ENCODE data around the gene SCUBE2. TPM values are rescaled to one million over a fixed set of nuclear protein-coding genes. Genes with fewer than 3 reads are reported as not detected.
"Not testable (repeated sequence)": the region's sequence is repeated elsewhere in the genome, so short reads cannot be mapped to it uniquely, and the experiment has no call there.

SCUBE2 gene
- total RNA-seq, 3 donors from 2014 or later: 0.20 to 0.41 (median 0.26) TPM

GRCh38 chr11:9004183-9004926 is 87.0 kb downstream of the SCUBE2 start:
- Mint-ChIP-seq H3K9me3 (no peaks in the 10 kb centered on the region), H3K36me3 (ENCODE audit: insufficient read depth) (no peaks in the 10 kb centered on the region), H3K4me3 (peak overlapping the region; percentile 47), H3K27me3 (ENCODE audit: low read depth) (peaks cover 38% of the 10 kb centered on the region), H3K4me1 (ENCODE audit: low read depth) (peaks cover 31% of the 10 kb centered on the region)
- ATAC-seq: peak in 1 of 2 donors; percentile 1
- DNase-seq: peak; percentile 25

GRCh38 chr11:9003573-9004182 is 87.7 kb downstream of the SCUBE2 start, which contains the start of gene NRIP3:
Gene NRIP3, minus strand, starts transcription at chr11:9004001. Its CDS starts 66 bp downstream, at chr11:9003935.
- Mint-ChIP-seq H3K27me3 (ENCODE audit: low read depth) (peaks cover 43% of the 10 kb centered on the region), H3K4me3 (peak within 1 kb of the TSS; percentile 78), H3K36me3 (ENCODE audit: insufficient read depth) (no peaks in the 10 kb centered on the region), H3K4me1 (ENCODE audit: low read depth) (peaks cover 31% of the 10 kb centered on the region), H3K9me3 (no peaks in the 10 kb centered on the region)
- DNase-seq: peak; percentile 75
- peak; percentile 62 to 66 for ATAC-seq

- Mint-ChIP-seq H3K27me3 (ENCODE audit: low read depth) (peaks cover 44% of the 10 kb centered on the region), H3K9me3 (no peaks in the 10 kb centered on the region), H3K4me3 (peak overlapping the region; percentile 78), H3K4me1 (ENCODE audit: low read depth) (peaks cover 31% of the 10 kb centered on the region), H3K36me3 (ENCODE audit: insufficient read depth) (no peaks in the 10 kb centered on the region)
- no peak for DNase-seq
- ATAC-seq: no peak
Observed at GRCh38 chr11:9002920-9003572, 88.4 kb downstream of the SCUBE2 start.

GRCh38 chr11:9001736-9002135 is 89.7 kb downstream of the SCUBE2 start:
- peaks cover 31% of the 10 kb centered on the region for H3K4me1 Mint-ChIP-seq (ENCODE audit: low read depth)
- no peak overlapping the region for H3K4me3 Mint-ChIP-seq
- peaks cover 46% of the 10 kb centered on the region for H3K27me3 Mint-ChIP-seq (ENCODE audit: low read depth)

GRCh38 chr11:8998017-8998416 is 93.4 kb downstream of the SCUBE2 start:
- no peak for ATAC-seq
- H3K4me3 Mint-ChIP-seq: no peak overlapping the region
- peaks cover 36% of the 10 kb centered on the region for H3K27me3 Mint-ChIP-seq (ENCODE audit: low read depth)
- no peaks in the 10 kb centered on the region for H3K36me3 Mint-ChIP-seq (ENCODE audit: insufficient read depth)
- peaks cover 19% of the 10 kb centered on the region for H3K4me1 Mint-ChIP-seq (ENCODE audit: low read depth)
- H3K9me3 Mint-ChIP-seq: no peaks in the 10 kb centered on the region
- DNase-seq: no peak

More at GRCh38 chr11:9001736-9002135, 89.7 kb downstream of the SCUBE2 start:
- peak; percentile 15 for DNase-seq
- no peaks in the 10 kb centered on the region for H3K36me3 Mint-ChIP-seq (ENCODE audit: insufficient read depth)
- no peaks in the 10 kb centered on the region for H3K9me3 Mint-ChIP-seq
- ATAC-seq: peak; percentile 91

GRCh38 chr11:8997451-8997850 is 93.9 kb downstream of the SCUBE2 start:
- no peak for DNase-seq
- Mint-ChIP-seq H3K27me3 (ENCODE audit: low read depth) (peaks cover 32% of the 10 kb centered on the region), H3K4me3 (no peak overlapping the region), H3K9me3 (no peaks in the 10 kb centered on the region), H3K4me1 (ENCODE audit: low read depth) (peaks cover 14% of the 10 kb centered on the region), H3K36me3 (ENCODE audit: insufficient read depth) (no peaks in the 10 kb centered on the region)
- ATAC-seq: no peak

GRCh38 chr11:8989453-8989852 is 101.9 kb downstream of the SCUBE2 start:
- Mint-ChIP-seq H3K4me3 (no peak overlapping the region), H3K27me3 (ENCODE audit: low read depth) (peaks cover 7% of the 10 kb centered on the region), H3K36me3 (ENCODE audit: insufficient read depth) (no peaks in the 10 kb centered on the region), H3K4me1 (ENCODE audit: low read depth) (no peaks in the 10 kb centered on the region), H3K9me3 (no peaks in the 10 kb centered on the region)
- ATAC-seq (no peak), DNase-seq (no peak)

- no peaks in the 10 kb centered on the region for H3K9me3 Mint-ChIP-seq
- DNase-seq (no peak), ATAC-seq (no peak)
- no peaks in the 10 kb centered on the region for H3K4me1 Mint-ChIP-seq (ENCODE audit: low read depth)
- H3K27me3 Mint-ChIP-seq (ENCODE audit: low read depth): peaks cover 7% of the 10 kb centered on the region
- H3K4me3 Mint-ChIP-seq: no peak overlapping the region
- H3K36me3 Mint-ChIP-seq (ENCODE audit: insufficient read depth): no peaks in the 10 kb centered on the region
Observed at GRCh38 chr11:8988329-8989234, 102.8 kb downstream of the SCUBE2 start.

- H3K36me3 Mint-ChIP-seq (ENCODE audit: insufficient read depth): no peaks in the 10 kb centered on the region
- no peaks in the 10 kb centered on the region for H3K4me1 Mint-ChIP-seq (ENCODE audit: low read depth)
- DNase-seq (no peak), ATAC-seq (no peak)
- H3K4me3 Mint-ChIP-seq: no peak overlapping the region
- no peaks in the 10 kb centered on the region for H3K9me3 Mint-ChIP-seq
- peaks cover 5% of the 10 kb centered on the region for H3K27me3 Mint-ChIP-seq (ENCODE audit: low read depth)
Observed at GRCh38 chr11:8987446-8987845, 104.0 kb downstream of the SCUBE2 start.

GRCh38 chr11:8986772-8987171 is 104.6 kb downstream of the SCUBE2 start:
- not testable (repeated sequence) for H3K9me3 Mint-ChIP-seq; ATAC-seq; H3K4me3 Mint-ChIP-seq; DNase-seq; H3K36me3 Mint-ChIP-seq (ENCODE audit: insufficient read depth); H3K4me1 Mint-ChIP-seq (ENCODE audit: low read depth); H3K27me3 Mint-ChIP-seq (ENCODE audit: low read depth)

- Mint-ChIP-seq H3K4me3 (no peak overlapping the region), H3K36me3 (ENCODE audit: insufficient read depth) (no peaks in the 10 kb centered on the region), H3K9me3 (no peaks in the 10 kb centered on the region), H3K27me3 (ENCODE audit: low read depth) (peaks cover 5% of the 10 kb centered on the region), H3K4me1 (ENCODE audit: low read depth) (no peaks in the 10 kb centered on the region)
- ATAC-seq (no peak), DNase-seq (no peak)
Observed at GRCh38 chr11:8985462-8985861, 105.9 kb downstream of the SCUBE2 start.

- no peak for DNase-seq
- H3K4me1 Mint-ChIP-seq (ENCODE audit: low read depth): no peaks in the 10 kb centered on the region
- no peaks in the 10 kb centered on the region for H3K36me3 Mint-ChIP-seq (ENCODE audit: insufficient read depth)
- no peak overlapping the region for H3K4me3 Mint-ChIP-seq
- no peak for ATAC-seq
- H3K9me3 Mint-ChIP-seq: no peaks in the 10 kb centered on the region
- H3K27me3 Mint-ChIP-seq (ENCODE audit: low read depth): no peaks in the 10 kb centered on the region
Observed at GRCh38 chr11:8983552-8983951, 107.8 kb downstream of the SCUBE2 start.

GRCh38 chr11:8980485-8980884 is 110.9 kb downstream of the SCUBE2 start:
- H3K9me3 Mint-ChIP-seq: no peaks in the 10 kb centered on the region
- ATAC-seq (no peak), DNase-seq (no peak)
- no peaks in the 10 kb centered on the region for H3K36me3 Mint-ChIP-seq (ENCODE audit: insufficient read depth)
- no peaks in the 10 kb centered on the region for H3K27me3 Mint-ChIP-seq (ENCODE audit: low read depth)
- H3K4me3 Mint-ChIP-seq: no peak overlapping the region
- H3K4me1 Mint-ChIP-seq (ENCODE audit: low read depth): no peaks in the 10 kb centered on the region

GRCh38 chr11:8979365-8979764 is 112.0 kb downstream of the SCUBE2 start:
- not testable (repeated sequence) for DNase-seq; H3K36me3 Mint-ChIP-seq (ENCODE audit: insufficient read depth); H3K9me3 Mint-ChIP-seq; H3K4me1 Mint-ChIP-seq (ENCODE audit: low read depth); H3K4me3 Mint-ChIP-seq; ATAC-seq; H3K27me3 Mint-ChIP-seq (ENCODE audit: low read depth)

Data from activated T-cell treated with anti-CD3 and anti-CD28 coated beads, Interleukin-2, amount 50 U/mL, for 4 hours (primary cell).